Thoracic aorta (tissue), 2 donors: ENCODE data around the gene ADCY4. TPM values are rescaled to one million over a fixed set of nuclear protein-coding genes. Genes with fewer than 3 reads are reported as not detected.

Source experiments
- ATAC-seq: fragments of 150-250 bp; one replicate; pipeline ENCODE4 v1.8.0; 2017; ENCODE audit warnings: low read depth; ENCODE audit not compliant: insufficient number of reproducible peaks, low FRiP score
- DNase-seq: peaks from one replicate; pipeline ENCODE4 v3.0.0-alpha.2; 2020; ENCODE audit warnings: low spot score
- H3K27ac ChIP-seq, 2 donors: fragments of 200-600 bp; sonication (generic); 1 replicate in 1 of 2; 2 replicates in 1 of 2; pipeline ENCODE4 v1.5.1; 2016; ENCODE audit warnings: mild to moderate bottlenecking in 2 of 2, moderate library complexity in 2 of 2
- H3K27me3 ChIP-seq: fragments of 200-600 bp; sonication (generic); replicated peaks from 2 replicates; pipeline ENCODE4 v1.6.0; 2016; ENCODE audit warnings: mild to moderate bottlenecking; ENCODE audit not compliant: insufficient read depth
- H3K36me3 ChIP-seq: fragments of 200-600 bp; sonication (generic); one replicate; pipeline ENCODE4 v1.5.1; 2016
- H3K4me1 ChIP-seq, 2 donors: fragments of 200-600 bp; sonication (generic); 1 replicate in 1 of 2; 2 replicates in 1 of 2; pipeline versions ENCODE4 v1.5.1 to v1.6.0; 2016; ENCODE audit warnings: low read depth in 2 of 2, mild to moderate bottlenecking in 1 of 2; ENCODE audit not compliant: control insufficient read depth in 1 of 2
- H3K4me3 ChIP-seq: fragments of 200-600 bp; sonication (generic); 2 replicates; pipeline ENCODE4 v1.5.1; 2016; ENCODE audit warnings: mild to moderate bottlenecking
- H3K9me3 ChIP-seq: fragments of 200-600 bp; sonication (generic); 2 replicates; pipeline ENCODE4 v1.5.1; 2016
- total RNA-seq, 2 donors: library from RNA; depleted of rRNA; stranded (reverse); fragments of >200 nt; gene quantifications; one replicate each; pipeline versions ENCODE4 v1.1.0 to v1.2.3, GENCODE V29; 2016
- TF ChIP-seq, protein P1 (sequence below): fragments of 200-600 bp; sonication (generic); IDR thresholded peaks from one replicate; pipeline ENCODE4 v1.5.1; 2019; ENCODE audit warnings: antibody characterized with exemption

The ADCY4 gene
- total RNA-seq, 2 donors from 2014 or later = 25.5 to 28.7 TPM

DNA sequence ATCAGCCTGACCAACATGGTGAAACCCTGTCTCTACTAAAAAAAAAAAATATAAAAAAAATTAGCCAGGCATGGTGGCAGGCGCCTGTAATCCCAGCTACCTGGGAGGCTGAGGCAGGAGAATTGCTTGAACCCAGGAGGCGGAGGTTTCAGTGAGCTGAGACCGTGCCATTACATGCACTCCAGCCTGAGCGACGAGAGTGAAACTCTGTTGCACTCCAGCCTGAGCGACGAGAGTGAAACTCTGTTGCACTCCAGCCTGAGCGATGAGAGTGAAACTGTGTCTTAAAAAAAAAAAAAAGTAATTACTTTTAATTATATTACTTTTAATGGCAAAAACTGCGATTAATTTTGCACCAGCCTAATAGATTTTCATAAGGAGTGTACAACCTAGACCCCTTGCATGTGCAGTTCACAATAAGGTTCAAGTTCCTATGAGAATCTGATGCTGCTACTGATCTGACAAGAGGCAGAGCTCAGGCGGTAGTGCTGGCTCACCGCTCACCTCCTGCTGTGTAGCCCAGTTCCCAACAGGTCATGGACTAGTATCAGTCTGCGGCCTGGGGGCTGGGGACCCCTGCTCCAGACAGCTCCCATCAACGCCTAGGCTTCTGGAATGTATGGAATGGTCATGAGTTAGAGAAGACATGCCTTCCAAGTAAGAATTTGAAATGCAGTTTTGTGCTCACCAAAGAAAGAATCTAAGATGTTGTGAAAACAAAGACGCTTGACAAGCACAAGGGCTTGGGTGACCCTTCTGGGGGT is 13.5 kb downstream of the ADCY4 start:
- H3K36me3 ChIP-seq = no peaks in the 10 kb centered on the region
- TF ChIP-seq, protein P1, sequence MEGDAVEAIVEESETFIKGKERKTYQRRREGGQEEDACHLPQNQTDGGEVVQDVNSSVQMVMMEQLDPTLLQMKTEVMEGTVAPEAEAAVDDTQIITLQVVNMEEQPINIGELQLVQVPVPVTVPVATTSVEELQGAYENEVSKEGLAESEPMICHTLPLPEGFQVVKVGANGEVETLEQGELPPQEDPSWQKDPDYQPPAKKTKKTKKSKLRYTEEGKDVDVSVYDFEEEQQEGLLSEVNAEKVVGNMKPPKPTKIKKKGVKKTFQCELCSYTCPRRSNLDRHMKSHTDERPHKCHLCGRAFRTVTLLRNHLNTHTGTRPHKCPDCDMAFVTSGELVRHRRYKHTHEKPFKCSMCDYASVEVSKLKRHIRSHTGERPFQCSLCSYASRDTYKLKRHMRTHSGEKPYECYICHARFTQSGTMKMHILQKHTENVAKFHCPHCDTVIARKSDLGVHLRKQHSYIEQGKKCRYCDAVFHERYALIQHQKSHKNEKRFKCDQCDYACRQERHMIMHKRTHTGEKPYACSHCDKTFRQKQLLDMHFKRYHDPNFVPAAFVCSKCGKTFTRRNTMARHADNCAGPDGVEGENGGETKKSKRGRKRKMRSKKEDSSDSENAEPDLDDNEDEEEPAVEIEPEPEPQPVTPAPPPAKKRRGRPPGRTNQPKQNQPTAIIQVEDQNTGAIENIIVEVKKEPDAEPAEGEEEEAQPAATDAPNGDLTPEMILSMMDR = no peak
- H3K27me3 ChIP-seq = no peaks in the 10 kb centered on the region
- H3K4me1 ChIP-seq = peaks cover 3 to 7% of the 10 kb centered on the region in 2 donors
- H3K9me3 ChIP-seq = no peaks in the 10 kb centered on the region
- ATAC-seq = no peak
- no peak for DNase-seq
- no peak overlapping the region for H3K4me3 ChIP-seq
- H3K27ac ChIP-seq = no peak overlapping the region

DNA sequence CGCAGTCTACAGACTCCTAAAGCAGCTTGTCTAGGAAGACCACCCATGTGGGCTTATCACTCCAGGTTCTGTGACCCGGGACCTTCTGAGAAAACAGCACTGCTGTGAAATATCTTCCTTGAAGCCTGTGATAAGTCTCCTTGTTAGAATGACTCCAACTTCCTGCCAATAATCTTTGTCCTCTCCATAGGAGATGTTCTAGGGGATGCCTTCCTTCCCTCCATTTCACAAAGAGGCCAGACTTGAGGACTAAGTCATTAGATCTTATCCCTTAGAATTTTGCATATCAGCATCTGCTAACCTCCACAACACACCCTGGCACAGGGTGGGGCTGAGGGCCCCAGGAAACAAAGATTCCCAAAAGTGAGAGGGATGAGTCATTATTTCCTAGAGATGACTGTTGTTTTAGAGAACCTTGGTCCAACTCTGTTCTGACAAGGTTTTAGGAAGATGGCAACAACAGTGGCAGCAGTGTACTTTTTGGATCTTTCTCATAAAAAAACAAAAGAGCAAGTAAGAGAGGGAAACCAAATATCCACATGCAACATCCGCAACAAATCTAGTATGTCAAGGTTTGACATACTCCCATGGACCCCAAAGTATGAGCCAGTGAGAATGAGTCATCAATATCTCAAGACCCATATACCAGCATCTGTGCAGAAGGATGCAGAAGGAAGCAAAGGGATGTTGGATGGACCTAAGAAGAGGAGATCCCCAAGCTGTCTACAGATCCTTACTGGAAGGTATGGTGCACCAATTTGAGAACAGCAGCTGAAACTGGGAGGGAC is 17.5 kb downstream of the ADCY4 start:
- H3K36me3 ChIP-seq = no peaks in the 10 kb centered on the region
- ATAC-seq = no peak
- H3K4me3 ChIP-seq = no peak overlapping the region
- no peak overlapping the region for H3K27ac ChIP-seq
- H3K4me1 ChIP-seq = peaks cover 4 to 13% of the 10 kb centered on the region in 2 donors
- H3K9me3 ChIP-seq = no peaks in the 10 kb centered on the region
- DNase-seq = no peak
- TF ChIP-seq, protein P1 = no peak
- no peaks in the 10 kb centered on the region for H3K27me3 ChIP-seq

DNA sequence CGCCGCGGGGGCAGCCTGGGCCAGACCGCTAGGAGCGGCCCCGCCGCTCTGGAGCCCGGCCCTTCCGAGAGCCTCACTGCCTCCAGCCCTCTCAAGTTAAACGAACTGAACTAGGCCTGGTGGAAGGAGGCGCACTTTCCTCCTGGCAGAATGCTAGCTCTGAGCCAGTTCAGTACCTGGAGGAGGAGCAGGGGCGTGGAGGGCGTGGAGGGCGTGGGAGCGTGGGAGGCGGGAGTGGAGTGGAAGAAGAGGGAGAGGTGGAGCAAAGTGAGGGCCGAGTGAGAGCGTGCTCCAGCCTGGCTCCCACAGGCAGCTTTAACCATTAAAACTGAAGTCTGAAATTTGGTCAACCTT is 18.3 kb downstream of the ADCY4 start:
- no peaks in the 10 kb centered on the region for H3K36me3 ChIP-seq
- no peak overlapping the region for H3K27ac ChIP-seq
- ATAC-seq = no peak
- TF ChIP-seq, protein P1 = no peak
- H3K4me1 ChIP-seq = peaks cover 4 to 13% of the 10 kb centered on the region in 2 donors
- H3K9me3 ChIP-seq = no peaks in the 10 kb centered on the region
- H3K4me3 ChIP-seq = no peak overlapping the region
- no peaks in the 10 kb centered on the region for H3K27me3 ChIP-seq
- DNase-seq = no peak

GRCh38 chr14:24315807-24316596 is 18.9 kb downstream of the ADCY4 start:
- H3K27ac ChIP-seq = no peak overlapping the region
- peaks cover 4 to 18% of the 10 kb centered on the region in 2 donors for H3K4me1 ChIP-seq

More at GRCh38 chr14:24315807-24316596, 18.9 kb downstream of the ADCY4 start:
- TF ChIP-seq, protein P1 = peak; percentile 10
- Histone ChIP-seq H3K4me3 (no peak overlapping the region), H3K9me3 (no peaks in the 10 kb centered on the region), H3K36me3 (no peaks in the 10 kb centered on the region), H3K27me3 (no peaks in the 10 kb centered on the region)
- no peak for ATAC-seq
- DNase-seq = no peak
